ENCODE measurements around the gene OPA1. TPM values are rescaled to one million over a fixed set of nuclear protein-coding genes. Genes with fewer than 3 reads are reported as not detected.
A peak's percentile ranks its signal among the peaks of the same experiment; 100 is the strongest.

OPA1 gene
- 10 to 100 TPM; 45.3 to 78.8 (median 48.7) TPM for total RNA-seq

GRCh38 chr3:193592841-193593667, at the start of gene OPA1:
TSS of gene OPA1 (plus strand) at chr3:193593208. CDS start at chr3:193593378, 170 bp downstream.
- WGBS, 2 donors, result 2% methylated on average over 23 to 51 of the region's 55 CpGs
- H3K9me3 ChIP-seq, result no peaks in the 10 kb centered on the region
- intact Hi-C loops (cut with DNase I), result no loop called here
- no peaks in the 10 kb centered on the region for H3K27me3 ChIP-seq
- H3K36me3 ChIP-seq, result no peaks in the 10 kb centered on the region
- peaks cover 14 to 16% of the 10 kb centered on the region in 2 donors for H3K4me1 ChIP-seq
- TF ChIP-seq CTCF (IDR thresholded peaks at IDR 0.05), result peak in 4 of 6 experiments; percentile 26 to 41 (median 34)
- peak; percentile 17 to 64 for TF ChIP-seq POLR2A (IDR thresholded peaks at IDR 0.05)
- peak; percentile 99 for DNase-seq
- H3K4me3 ChIP-seq (replicated peaks in 1 of 3), result peak within 1 kb of the TSS; percentile 38 to 80 (median 71)
- peak within 1 kb of the TSS; percentile 5 to 87 (median 86) for H3K27ac ChIP-seq

GRCh38 chr3:193544289-193544688, 48.7 kb upstream of the OPA1 start:
- intact Hi-C loops (cut with DNase I), result no loop called here
- H3K36me3 ChIP-seq, result peaks cover 0 to 5% of the 10 kb centered on the region in 2 donors
- peaks cover 17 to 19% of the 10 kb centered on the region in 2 donors for H3K4me1 ChIP-seq
- no peak overlapping the region for H3K27ac ChIP-seq
- WGBS, 2 donors, result 88 to 90% methylated on average over 1 of the region's 1 CpG
- DNase-seq, result no peak
- no peaks in the 10 kb centered on the region for H3K9me3 ChIP-seq
- no peak overlapping the region for H3K4me3 ChIP-seq (replicated peaks in 1 of 3)
- TF ChIP-seq CTCF (IDR thresholded peaks at IDR 0.05) (no peak), POLR2A (IDR thresholded peaks at IDR 0.05) (no peak)
- no peaks in the 10 kb centered on the region for H3K27me3 ChIP-seq

- TF ChIP-seq POLR2A (IDR thresholded peaks at IDR 0.05) (no peak), CTCF (IDR thresholded peaks at IDR 0.05) (no peak)
- DNase-seq, result no peak
- intact Hi-C loops (cut with DNase I), result no loop called here
- Histone ChIP-seq H3K36me3 (peaks cover 0 to 5% of the 10 kb centered on the region in 2 donors), H3K27ac (no peak overlapping the region), H3K9me3 (no peaks in the 10 kb centered on the region), H3K4me3 (replicated peaks in 1 of 3) (no peak overlapping the region), H3K27me3 (no peaks in the 10 kb centered on the region), H3K4me1 (peaks cover 19 to 23% of the 10 kb centered on the region in 2 donors)
- 90 to 100% methylated on average over 1 of the region's 1 CpG for WGBS, 2 donors
Measured at GRCh38 chr3:193545304-193545703, 47.7 kb upstream of the OPA1 start.

- Histone ChIP-seq H3K27ac (no peak overlapping the region), H3K9me3 (no peaks in the 10 kb centered on the region), H3K27me3 (no peaks in the 10 kb centered on the region), H3K4me3 (replicated peaks in 1 of 3) (no peak overlapping the region), H3K4me1 (peaks cover 23 to 28% of the 10 kb centered on the region in 2 donors), H3K36me3 (peaks cover 0 to 5% of the 10 kb centered on the region in 2 donors)
- TF ChIP-seq CTCF (IDR thresholded peaks at IDR 0.05) (no peak), POLR2A (IDR thresholded peaks at IDR 0.05) (no peak)
- intact Hi-C loops (cut with DNase I), result no loop called here
- no peak for DNase-seq
Measured at GRCh38 chr3:193546129-193546528, 46.9 kb upstream of the OPA1 start.

GRCh38 chr3:193548406-193548805, 44.6 kb upstream of the OPA1 start:
- no peaks in the 10 kb centered on the region for H3K9me3 ChIP-seq
- DNase-seq, result peak; percentile 32 to 59
- H3K27me3 ChIP-seq, result no peaks in the 10 kb centered on the region
- intact Hi-C loops (cut with DNase I), result no loop called here
- H3K4me3 ChIP-seq (replicated peaks in 1 of 3), result no peak overlapping the region
- no peak overlapping the region for H3K27ac ChIP-seq
- peaks cover 0 to 5% of the 10 kb centered on the region in 2 donors for H3K36me3 ChIP-seq
- peaks cover 35% of the 10 kb centered on the region in 2 donors for H3K4me1 ChIP-seq
- 41 to 45% methylated on average over 4 of the region's 4 CpGs for WGBS, 2 donors
- TF ChIP-seq POLR2A (IDR thresholded peaks at IDR 0.05) (no peak), CTCF (IDR thresholded peaks at IDR 0.05) (no peak)

Data from thyroid gland (tissue), 4 donors.